Kidney (tissue), 14 donors: ENCODE data around the gene SAXO2. TPM values are rescaled to one million over a fixed set of nuclear protein-coding genes. Genes with fewer than 3 reads are reported as not detected.

ENCODE experiments used
- DNase-seq, 5 donors: peaks; one replicate each; pipeline ENCODE4 v3.0.0-alpha.2; 2013 to 2020
- FAIRE-seq: peaks from 2 replicates; lab custom pipeline; 2012; peaks lifted over from hg19 to GRCh38; lab: Jason Lieb, UNC
- H3K27ac ChIP-seq, 2 donors: one replicate each; pipeline ENCODE4 v1.7.0; 2013; ENCODE audit warnings: low read depth in 2 of 2, low read length in 2 of 2, inconsistent platforms in 1 of 2
- H3K27me3 ChIP-seq: one replicate; pipeline ENCODE4 v1.7.1; 2013; ENCODE audit warnings: low read length, inconsistent platforms; ENCODE audit not compliant: control insufficient read depth, insufficient read depth
- H3K36me3 ChIP-seq, 3 donors: one replicate each; pipeline versions ENCODE4 v1.7.0 to v1.7.1; 2013; ENCODE audit warnings: low read length in 3 of 3, control low read depth in 1 of 3, inconsistent platforms in 1 of 3; ENCODE audit not compliant: insufficient read depth in 3 of 3, control insufficient read depth in 2 of 3
- H3K4me1 ChIP-seq, 3 donors: one replicate each; pipeline versions ENCODE4 v1.7.0 to v1.7.1; 2013; ENCODE audit warnings: low read length in 3 of 3, inconsistent platforms in 1 of 3, low read depth in 1 of 3; ENCODE audit not compliant: control insufficient read depth in 2 of 3, insufficient read depth in 2 of 3
- H3K4me3 ChIP-seq, 3 donors: one replicate each; pipeline versions ENCODE4 v1.7.0 to v1.8.1; 2013; ENCODE audit warnings: low read length in 3 of 3, control low read depth in 1 of 3, inconsistent platforms in 1 of 3
- H3K9ac ChIP-seq, 3 donors: one replicate each; pipeline versions ENCODE4 v1.7.0 to v1.7.1; 2013; ENCODE audit warnings: low read length in 3 of 3, control low read depth in 1 of 3, inconsistent platforms in 1 of 3
- H3K9me3 ChIP-seq, 3 donors: one replicate each; pipeline versions ENCODE4 v1.7.0 to v1.7.1; 2013; ENCODE audit warnings: low read length in 3 of 3, control low read depth in 1 of 3, inconsistent platforms in 1 of 3; ENCODE audit not compliant: control insufficient read depth in 2 of 3, insufficient read depth in 1 of 3
- intact Hi-C: fragments of 100-400 bp; cut with DNase I; formaldehyde crosslinking; loops from one replicate; pipeline ENCODE4 v1.11.1; 2022
- polyA plus RNA-seq: library from polyadenylated mRNA; stranded (reverse); fragments of 350-450 nt; fragmentation: Illumina TruSeq; extraction: RNeasy Lipid Tissue Mini Kit (QIAGEN cat#74804); gene quantifications from one replicate; pipeline ENCODE4 v1.2.3, GENCODE V29; 2014; ENCODE audit warnings: low read depth, low replicate concordance; ENCODE audit not compliant: insufficient read depth
- total RNA-seq: library from RNA; stranded (reverse); fragmentation: NEBNext Ultra II Directional; extraction: Animal tissue kit (Norgen Biotek cat#: 25700); gene quantifications from one replicate; pipeline ENCODE4 v1.2.1, GENCODE V29; 2021
- TF ChIP-seq, protein P1 (sequence below): IDR thresholded peaks from 3 replicates; pipeline ENCODE4 v1.5.1; 2012; ENCODE audit warnings: mild to moderate bottlenecking, moderate library complexity, borderline replicate concordance; ENCODE audit not compliant: insufficient read depth; ENCODE audit errors: extremely low read depth
- donor health status: control.
- donor health status: control.
- donor health status: control.
- donor health status: control.
- donor health status: control.
- donor health status: DM: yes; HTN: yes; CAD: no.
- donor health status: Normal renal cell carcinoma (clear cell type).

The SAXO2 gene
- total and polyA plus RNA-seq, 2 donors from 2014 or later = 3.2 to 5.1 TPM

DNA sequence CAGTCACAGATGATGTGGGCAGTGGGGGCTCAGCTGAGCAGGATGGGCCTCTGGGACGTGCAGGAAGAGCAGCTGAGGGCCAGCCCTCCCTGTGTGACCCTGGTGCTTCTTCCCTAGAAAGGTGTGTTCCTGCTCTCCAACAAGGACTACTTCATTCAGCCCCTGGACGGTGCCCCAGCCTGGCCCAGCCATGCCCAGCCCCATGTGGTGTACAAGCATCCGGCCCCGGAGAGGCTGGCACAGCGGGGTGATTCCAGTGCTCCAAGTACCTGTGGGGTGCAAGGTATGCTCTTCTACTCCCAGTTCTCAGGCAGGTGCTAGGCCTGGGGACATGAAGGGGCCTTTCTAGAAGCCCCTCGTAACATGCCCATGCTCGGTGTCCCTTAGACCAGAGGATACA is 38.3 kb downstream of the SAXO2 start:
- intact Hi-C loops = no loop called here
- Histone ChIP-seq H3K9me3 (no peaks in the 10 kb centered on the region), H3K4me3 (no peak overlapping the region), H3K36me3 (no peaks in the 10 kb centered on the region), H3K9ac (no peak overlapping the region), H3K27me3 (no peaks in the 10 kb centered on the region), H3K4me1 (no peaks in the 10 kb centered on the region), H3K27ac (no peak overlapping the region)
- DNase-seq = peak in 1 of 5 donors; percentile 4
- TF ChIP-seq, protein P1, sequence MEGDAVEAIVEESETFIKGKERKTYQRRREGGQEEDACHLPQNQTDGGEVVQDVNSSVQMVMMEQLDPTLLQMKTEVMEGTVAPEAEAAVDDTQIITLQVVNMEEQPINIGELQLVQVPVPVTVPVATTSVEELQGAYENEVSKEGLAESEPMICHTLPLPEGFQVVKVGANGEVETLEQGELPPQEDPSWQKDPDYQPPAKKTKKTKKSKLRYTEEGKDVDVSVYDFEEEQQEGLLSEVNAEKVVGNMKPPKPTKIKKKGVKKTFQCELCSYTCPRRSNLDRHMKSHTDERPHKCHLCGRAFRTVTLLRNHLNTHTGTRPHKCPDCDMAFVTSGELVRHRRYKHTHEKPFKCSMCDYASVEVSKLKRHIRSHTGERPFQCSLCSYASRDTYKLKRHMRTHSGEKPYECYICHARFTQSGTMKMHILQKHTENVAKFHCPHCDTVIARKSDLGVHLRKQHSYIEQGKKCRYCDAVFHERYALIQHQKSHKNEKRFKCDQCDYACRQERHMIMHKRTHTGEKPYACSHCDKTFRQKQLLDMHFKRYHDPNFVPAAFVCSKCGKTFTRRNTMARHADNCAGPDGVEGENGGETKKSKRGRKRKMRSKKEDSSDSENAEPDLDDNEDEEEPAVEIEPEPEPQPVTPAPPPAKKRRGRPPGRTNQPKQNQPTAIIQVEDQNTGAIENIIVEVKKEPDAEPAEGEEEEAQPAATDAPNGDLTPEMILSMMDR = no peak
- no peak for FAIRE-seq

DNA sequence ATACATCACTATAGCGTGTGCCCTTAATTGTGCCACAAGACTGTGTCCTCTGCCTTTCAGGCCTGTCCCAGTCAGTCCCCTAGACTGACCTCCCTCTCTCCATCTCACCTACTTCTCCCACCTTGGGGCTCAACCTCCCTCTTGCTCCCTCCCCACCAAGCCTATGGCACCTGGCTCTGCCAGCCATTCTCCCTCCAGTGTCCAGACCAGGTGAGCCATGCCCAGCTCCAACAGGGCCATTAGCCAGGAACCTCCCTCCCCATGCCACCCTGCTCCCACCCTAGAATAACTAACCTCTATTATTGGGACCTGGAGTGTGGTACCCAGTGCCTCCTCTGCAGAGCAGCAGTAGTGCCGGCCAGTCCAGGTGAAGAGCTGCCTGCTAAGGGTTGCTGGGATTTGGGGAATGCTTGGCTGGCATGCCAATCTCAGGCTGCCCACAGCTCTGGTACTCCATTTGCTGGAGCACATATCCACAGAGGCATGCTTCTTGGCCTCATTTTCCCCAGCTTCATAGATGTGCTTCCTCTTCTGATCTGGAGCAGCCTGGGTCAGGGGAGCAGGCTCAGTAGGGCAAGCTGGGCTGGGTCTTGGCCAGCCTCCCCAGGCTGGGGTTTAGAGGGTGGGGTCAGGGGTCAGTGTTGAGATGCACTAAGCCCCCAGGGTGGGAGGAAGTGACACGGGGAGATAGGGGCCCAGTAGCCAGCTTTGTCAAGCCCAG is 38.8 kb downstream of the SAXO2 start:
- no peak for FAIRE-seq
- no peaks in the 10 kb centered on the region for H3K36me3 ChIP-seq
- no peaks in the 10 kb centered on the region for H3K27me3 ChIP-seq
- no peaks in the 10 kb centered on the region for H3K4me1 ChIP-seq
- H3K27ac ChIP-seq = no peak overlapping the region
- no peaks in the 10 kb centered on the region for H3K9me3 ChIP-seq
- no peak for DNase-seq
- no peak overlapping the region for H3K4me3 ChIP-seq
- intact Hi-C loops = no loop called here
- TF ChIP-seq, protein P1 = no peak
- no peak overlapping the region for H3K9ac ChIP-seq

DNA sequence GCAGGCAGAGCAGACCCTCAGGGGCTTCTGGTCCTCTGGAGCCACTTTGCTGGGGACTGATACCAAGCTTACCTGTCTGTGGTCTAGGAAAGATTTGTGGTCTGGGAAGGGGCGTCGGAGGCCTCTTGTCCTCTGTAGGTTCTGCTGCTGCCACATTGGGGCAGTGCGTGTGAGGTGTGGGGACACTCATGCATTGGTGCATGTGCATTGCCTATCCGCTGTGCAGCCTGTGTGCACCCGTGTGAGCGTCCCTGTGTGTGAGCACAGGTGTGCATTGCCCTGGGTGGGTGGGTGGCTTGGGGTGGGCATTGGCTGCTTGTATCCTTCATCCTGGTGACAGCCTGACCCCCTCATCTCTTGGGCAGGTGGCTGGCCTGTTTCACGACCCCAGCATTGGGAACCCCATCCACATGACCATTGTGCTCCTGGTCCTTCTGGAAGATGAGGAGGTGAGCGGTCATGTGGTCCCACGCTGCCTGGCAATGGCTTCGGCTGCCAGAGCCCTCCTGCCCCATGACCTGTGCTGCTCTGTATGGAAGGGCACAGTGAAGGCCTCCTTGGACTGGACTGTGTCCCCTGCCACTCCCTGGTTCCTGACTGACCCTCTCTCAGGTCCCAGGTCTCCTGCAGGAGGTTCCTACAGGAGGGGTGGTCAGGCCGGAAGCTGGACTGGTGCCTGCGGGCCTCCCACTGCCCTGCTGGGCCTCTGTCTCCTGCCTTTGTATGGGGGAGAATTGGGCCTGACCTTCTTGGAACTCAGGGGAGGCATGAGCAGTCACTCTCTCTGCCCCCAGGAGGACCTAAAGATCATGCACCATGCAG is 41.5 kb downstream of the SAXO2 start:
- intact Hi-C loops = no loop called here
- Histone ChIP-seq H3K36me3 (no peaks in the 10 kb centered on the region), H3K4me1 (no peaks in the 10 kb centered on the region), H3K9me3 (no peaks in the 10 kb centered on the region), H3K9ac (no peak overlapping the region), H3K4me3 (no peak overlapping the region), H3K27ac (no peak overlapping the region), H3K27me3 (no peaks in the 10 kb centered on the region)
- no peak for FAIRE-seq
- TF ChIP-seq, protein P1 = no peak
- peak in 2 of 5 donors; percentile 6 to 38 for DNase-seq
